Measurements from ENCODE around the gene DOCK1.

DNA sequence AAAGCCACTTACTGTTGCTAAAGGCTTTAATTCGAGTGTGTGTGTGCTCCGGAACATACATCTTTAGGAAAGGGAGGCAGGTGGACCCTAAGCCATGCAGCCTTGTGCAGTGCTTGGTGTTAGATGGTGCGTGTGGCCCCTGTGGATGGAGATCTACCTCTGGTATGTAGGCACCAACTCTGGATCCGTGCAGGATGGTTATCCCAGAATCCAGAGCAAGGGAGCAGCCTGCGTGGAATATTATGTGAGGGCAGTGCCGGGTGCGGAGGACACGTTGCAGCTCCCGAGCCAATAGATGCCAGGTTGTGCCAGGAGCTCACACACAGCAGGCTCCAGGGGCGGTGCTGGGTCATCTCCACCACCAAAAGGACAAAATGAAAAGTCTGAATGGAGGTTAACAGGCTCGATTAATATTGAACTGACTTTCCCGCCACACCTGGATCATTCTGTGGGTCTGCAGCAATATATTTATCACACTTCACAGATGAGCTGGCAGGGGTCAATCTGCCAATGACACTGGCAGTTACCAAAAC, 500.9 kb downstream of the DOCK1 start:
- TF ChIP-seq GATA2 (IDR thresholded peaks at IDR 0.05; ENCODE audit: low read depth, low read length) (no peak), GATA3 (IDR thresholded peaks at IDR 0.05; ENCODE audit: low read depth, low read length) (no peak)
